Upper lobe of right lung (tissue), 1 donor: ENCODE measurements around the gene CAMTA1. TPM values are rescaled to one million over a fixed set of nuclear protein-coding genes. Genes with fewer than 3 reads are reported as not detected.

Experiments
- ATAC-seq: fragments of 200-7000 bp; cut with Tn5 transposase; one replicate; pipeline ENCODE4 v1.9.1; 2020; ENCODE audit warnings: mild to moderate bottlenecking, moderate library complexity
- DNase-seq: peaks from one replicate; pipeline ENCODE4 v3.0.0-alpha.2; 2020
- H3K27ac ChIP-seq: fragments of 200-600 bp; one replicate; pipeline ENCODE4 v1.8.0; 2022
- H3K27me3 ChIP-seq: fragments of 200-600 bp; one replicate; pipeline ENCODE4 v1.8.0; 2022; ENCODE audit warnings: mild to moderate bottlenecking
- H3K36me3 ChIP-seq: fragments of 200-600 bp; one replicate; pipeline ENCODE4 v1.8.0; 2022
- H3K4me1 ChIP-seq: fragments of 200-600 bp; one replicate; pipeline ENCODE4 v1.8.0; 2022
- H3K4me3 ChIP-seq: fragments of 200-600 bp; one replicate; pipeline ENCODE4 v1.8.0; 2022; ENCODE audit warnings: mild to moderate bottlenecking
- H3K9me3 ChIP-seq: fragments of 200-600 bp; one replicate; pipeline ENCODE4 v1.8.0; 2022
- CTCF ChIP-seq: fragments of 200-600 bp; IDR thresholded peaks from one replicate; pipeline ENCODE4 v1.8.0; 2022; ENCODE audit warnings: antibody characterized with exemption
- intact Hi-C: fragments of 100-400 bp; cut with DNase I; formaldehyde crosslinking; loops from one replicate; pipeline ENCODE4 v1.11.0; 2022
- total RNA-seq: library from RNA; stranded (reverse); fragmentation: NEBNext Ultra II Directional; extraction: Animal tissue kit (Norgen Biotek cat#: 25700); gene quantifications from one replicate; pipeline ENCODE4 v1.2.1, GENCODE V29; 2021
- donor health status: DM: no; HTN: yes; CAD: no; lungs with severe emphysema.

Gene CAMTA1
- total RNA-seq, 1 donor from 2014 or later, result 63.4 TPM

- Histone ChIP-seq H3K27ac (no peak overlapping the region), H3K4me1 (no peaks in the 10 kb centered on the region), H3K9me3 (no peaks in the 10 kb centered on the region), H3K36me3 (no peaks in the 10 kb centered on the region), H3K4me3 (no peak overlapping the region), H3K27me3 (no peaks in the 10 kb centered on the region)
- intact Hi-C loops, result no loop called here
- ATAC-seq, result no peak
- DNase-seq, result no peak
- TF ChIP-seq CTCF, result no peak
Observed at GRCh38 chr1:6774381-6774780, 10.9 kb upstream of the CAMTA1 start.

GRCh38 chr1:6775261-6776043 is 9.8 kb upstream of the CAMTA1 start:
- TF ChIP-seq CTCF, result no peak
- DNase-seq (no peak), ATAC-seq (no peak)
- Histone ChIP-seq H3K4me1 (no peaks in the 10 kb centered on the region), H3K9me3 (no peaks in the 10 kb centered on the region), H3K4me3 (no peak overlapping the region), H3K27ac (no peak overlapping the region), H3K36me3 (no peaks in the 10 kb centered on the region), H3K27me3 (no peaks in the 10 kb centered on the region)
- intact Hi-C loops, result no loop called here

- no peak overlapping the region for H3K27ac ChIP-seq
- H3K9me3 ChIP-seq, result no peaks in the 10 kb centered on the region
- ATAC-seq (no peak), DNase-seq (no peak)
- no peak for TF ChIP-seq CTCF
- H3K27me3 ChIP-seq, result no peaks in the 10 kb centered on the region
- intact Hi-C loops, result no loop called here
- no peaks in the 10 kb centered on the region for H3K4me1 ChIP-seq
- no peaks in the 10 kb centered on the region for H3K36me3 ChIP-seq
- H3K4me3 ChIP-seq, result no peak overlapping the region
Observed at GRCh38 chr1:6776389-6776788, 8.9 kb upstream of the CAMTA1 start.

GRCh38 chr1:6776895-6777294 is 8.4 kb upstream of the CAMTA1 start:
- H3K4me3 ChIP-seq, result no peak overlapping the region
- no peak for TF ChIP-seq CTCF
- H3K27me3 ChIP-seq, result no peaks in the 10 kb centered on the region
- no peak overlapping the region for H3K27ac ChIP-seq
- intact Hi-C loops, result no loop called here
- no peaks in the 10 kb centered on the region for H3K9me3 ChIP-seq
- H3K36me3 ChIP-seq, result no peaks in the 10 kb centered on the region
- H3K4me1 ChIP-seq, result no peaks in the 10 kb centered on the region
- DNase-seq (no peak), ATAC-seq (no peak)

- no peak for TF ChIP-seq CTCF
- DNase-seq (no peak), ATAC-seq (no peak)
- Histone ChIP-seq H3K27me3 (no peaks in the 10 kb centered on the region), H3K4me3 (no peak overlapping the region), H3K9me3 (no peaks in the 10 kb centered on the region), H3K27ac (no peak overlapping the region), H3K4me1 (no peaks in the 10 kb centered on the region), H3K36me3 (no peaks in the 10 kb centered on the region)
- intact Hi-C loops, result no loop called here
Observed at GRCh38 chr1:6777813-6778212, 7.4 kb upstream of the CAMTA1 start.
